ENCODE data around the gene PPP2R5C. TPM values are rescaled to one million over a fixed set of nuclear protein-coding genes. Genes with fewer than 3 reads are reported as not detected.

The PPP2R5C gene
- total and polyA plus RNA-seq, 11 donors = 99.4 to 248 (median 204) TPM

GRCh38 chr14:101954501-101954900 lies 193.0 kb downstream of the PPP2R5C start:
- intact Hi-C loops (cut with DNase I) = loop anchor here in 2 of 10 donors (10.0 kb wide), 2 partner anchors 240 to 250 kb away; no protein-coding TSS in a partner anchor

GRCh38 chr14:101955695-101956161 lies 194.2 kb downstream of the PPP2R5C start:
- no peak overlapping the region for H3K27ac ChIP-seq
- H3K9me3 ChIP-seq = no peaks in the 10 kb centered on the region
- H3K4me3 ChIP-seq = no peak overlapping the region
- 75 to 87% (median 77%) methylated on average over 12 to 34 of the region's 34 CpGs for WGBS, 4 donors
- intact Hi-C loops (cut with DNase I) = loop anchor here in 2 of 10 donors (10.0 kb wide), 2 partner anchors 241 to 251 kb away; no protein-coding TSS in a partner anchor
- DNase-seq (no peak), ATAC-seq (no peak)
- H3K27me3 ChIP-seq = no peaks in the 10 kb centered on the region
- no peaks in the 10 kb centered on the region for H3K36me3 ChIP-seq
- no peak for TF ChIP-seq CTCF (IDR thresholded peaks at IDR 0.05)
- no peak for TF ChIP-seq POLR2A (IDR thresholded peaks at IDR 0.05)
- peaks cover 0 to 4% (median 0%) of the 10 kb centered on the region in 12 donors for H3K4me1 ChIP-seq

More at GRCh38 chr14:101954501-101954900, 193.0 kb downstream of the PPP2R5C start:
- Histone ChIP-seq H3K4me1 (peaks cover 0 to 12% (median 3%) of the 10 kb centered on the region in 12 donors), H3K36me3 (no peaks in the 10 kb centered on the region), H3K4me3 (no peak overlapping the region), H3K27me3 (no peaks in the 10 kb centered on the region), H3K27ac (no peak overlapping the region), H3K9me3 (no peaks in the 10 kb centered on the region)
- no peak for TF ChIP-seq POLR2A (IDR thresholded peaks at IDR 0.05)
- DNase-seq = no peak
- 87 to 92% (median 90%) methylated on average over 6 of the region's 6 CpGs for WGBS, 4 donors
- ATAC-seq = no peak

GRCh38 chr14:101956179-101956885 lies 194.8 kb downstream of the PPP2R5C start:
- DNase-seq (no peak), ATAC-seq (no peak)
- no peak for TF ChIP-seq CTCF (IDR thresholded peaks at IDR 0.05)
- TF ChIP-seq POLR2A (IDR thresholded peaks at IDR 0.05) = no peak
- intact Hi-C loops (cut with DNase I) = loop anchor here in 2 of 10 donors (10.0 kb wide), 2 partner anchors 242 to 252 kb away; no protein-coding TSS in a partner anchor
- H3K27me3 ChIP-seq = no peaks in the 10 kb centered on the region
- no peak overlapping the region for H3K4me3 ChIP-seq
- peaks cover 0 to 5% (median 0%) of the 10 kb centered on the region in 12 donors for H3K4me1 ChIP-seq
- no peaks in the 10 kb centered on the region for H3K9me3 ChIP-seq
- no peak overlapping the region for H3K27ac ChIP-seq
- 82 to 87% (median 85%) methylated on average over 25 of the region's 25 CpGs for WGBS, 4 donors
- no peaks in the 10 kb centered on the region for H3K36me3 ChIP-seq

- intact Hi-C loops (cut with DNase I) = loop anchor here in 2 of 10 donors (10.0 kb wide), 2 partner anchors 243 to 253 kb away; no protein-coding TSS in a partner anchor
- DNase-seq (no peak), ATAC-seq (no peak)
- Histone ChIP-seq H3K27me3 (no peaks in the 10 kb centered on the region), H3K4me3 (no peak overlapping the region), H3K4me1 (peaks cover 0 to 15% (median 6%) of the 10 kb centered on the region in 12 donors), H3K27ac (no peak overlapping the region), H3K9me3 (no peaks in the 10 kb centered on the region), H3K36me3 (no peaks in the 10 kb centered on the region)
- TF ChIP-seq CTCF (IDR thresholded peaks at IDR 0.05) (no peak), POLR2A (IDR thresholded peaks at IDR 0.05) (no peak)
- 85 to 89% (median 86%) methylated on average over 13 of the region's 13 CpGs for WGBS, 4 donors
Observed at GRCh38 chr14:101957406-101958234, 196.1 kb downstream of the PPP2R5C start.
